GM12878 (cell line): ENCODE results near the gene APOBEC2. TPM values are rescaled to one million over a fixed set of nuclear protein-coding genes. Genes with fewer than 3 reads are reported as not detected.

Experiments used
- ATAC-seq: fragments of 200-7000 bp; cut with Tn5 transposase; 3 replicates; pipeline ENCODE4 v1.9.1; 2020; ENCODE audit warnings: mild to moderate bottlenecking, moderate library complexity
- BruUV-seq: library from RNA; stranded (reverse); fragments of 400-500 nt; replicated peaks from 2 replicates; lab custom pipeline; 2021; lab: Mats Ljungman, UMichigan
- CTCF ChIA-PET: fragments of 300-600 bp; sonication (Branson Sonifier 250); formaldehyde crosslinking; extraction: SDS; loops from one replicate; lab custom pipeline; 2021; ENCODE audit warnings: inconsistent platforms; lab: Yijun Ruan, JAX
- POLR2A ChIA-PET: fragments of 350-600 bp; formaldehyde crosslinking; extraction: SDS; loops from one replicate; lab custom pipeline; 2021; ENCODE audit warnings: inconsistent platforms; lab: Charles Lee
- RAD21 ChIA-PET: fragments of 300-600 bp; sonication (Branson Sonifier 250); formaldehyde crosslinking; loops from one replicate; lab custom pipeline; 2023; ENCODE audit warnings: antibody characterized with exemption; ENCODE audit not compliant: unreplicated experiment; lab: Charles Lee
- SMC1A ChIA-PET: fragments of 300-600 bp; sonication (Branson Sonifier 250); formaldehyde crosslinking; loops from one replicate; lab custom pipeline; 2023; ENCODE audit not compliant: unreplicated experiment, uncharacterized antibody; lab: Charles Lee
- DNase-seq: peaks from one replicate; pipeline ENCODE4 v3.0.0-alpha.2; 2011; ENCODE audit warnings: low read depth, low spot score
- FAIRE-seq: peaks from 3 replicates; lab custom pipeline; 2011; peaks lifted over from hg19 to GRCh38; lab: Jason Lieb, UNC
- H2AFZ ChIP-seq: 2 replicates; pipeline ENCODE4 v1.6.0; 2011; ENCODE audit warnings: low read depth, low read length, control low read depth; ENCODE audit not compliant: control insufficient read depth
- H3K27ac ChIP-seq: 2 replicates; pipeline ENCODE4 v1.5.1; 2011; ENCODE audit warnings: control low read depth; ENCODE audit not compliant: control insufficient read depth, insufficient read depth
- H3K27me3 ChIP-seq, 2 experiments: replicated peaks in 1 of 2; 2 replicates each; pipeline versions ENCODE4 v1.6.0 to v1.6.1; 2011; ENCODE audit warnings: low read length in 1 of 2; ENCODE audit not compliant: control insufficient read depth in 2 of 2, insufficient read depth in 2 of 2
- H3K36me3 ChIP-seq, 2 experiments: 2 replicates each; pipeline ENCODE4 v1.5.1; 2011; ENCODE audit warnings: low read length in 1 of 2; ENCODE audit not compliant: control insufficient read depth in 2 of 2, insufficient read depth in 2 of 2
- H3K4me1 ChIP-seq: 2 replicates; pipeline ENCODE4 v1.6.1; 2011; ENCODE audit warnings: mild to moderate bottlenecking, low read length, moderate library complexity, mixed read lengths; ENCODE audit not compliant: control insufficient read depth, insufficient read depth
- H3K4me2 ChIP-seq: 2 replicates; pipeline ENCODE4 v1.6.0; 2011; ENCODE audit warnings: control low read depth; ENCODE audit not compliant: control insufficient read depth, insufficient read depth
- H3K4me3 ChIP-seq: fragments of 200-600 bp; sonication (generic); 2 replicates; pipeline ENCODE4 v1.5.1; 2016
- H3K79me2 ChIP-seq: 2 replicates; pipeline ENCODE4 v1.6.0; 2011; ENCODE audit warnings: low read length; ENCODE audit not compliant: control insufficient read depth, insufficient read depth
- H3K9ac ChIP-seq: 2 replicates; pipeline ENCODE4 v1.8.0; 2011; ENCODE audit warnings: low read length, control low read depth, mixed read lengths; ENCODE audit not compliant: control insufficient read depth, insufficient read depth
- H3K9me3 ChIP-seq: replicated peaks from 3 replicates; pipeline ENCODE4 v1.5.1; 2011; ENCODE audit warnings: mild to moderate bottlenecking, low read length; ENCODE audit not compliant: control insufficient read depth, insufficient read depth
- H4K20me1 ChIP-seq: 2 replicates; pipeline ENCODE4 v1.6.0; 2011; ENCODE audit not compliant: control insufficient read depth, insufficient read depth
- BHLHE40 ChIP-seq, 2 experiments: fragments of 450-650 bp in 1 of 2; IDR thresholded peaks; 2 replicates each; pipeline ENCODE4 v1.6.1; 2011 to 2017; ENCODE audit warnings: low read depth in 2 of 2, borderline replicate concordance in 1 of 2, improper control_type of control experiment in 1 of 2, low read length in 1 of 2, mild to moderate bottlenecking in 1 of 2
- CBX3 ChIP-seq: fragments of 200-600 bp; sonication (generic); IDR thresholded peaks from 2 replicates; pipeline ENCODE4 v1.6.1; 2016; ENCODE audit warnings: low read depth, borderline replicate concordance
- HCFC1 ChIP-seq: fragments of 150-350 bp; IDR thresholded peaks from 2 replicates; pipeline ENCODE4 v1.6.1; 2014; ENCODE audit warnings: low read length
- PRDM15 ChIP-seq: fragments of 450-650 bp; formaldehyde crosslinking; IDR thresholded peaks from 2 replicates; pipeline ENCODE4 v1.4.0; 2020; ENCODE audit warnings: mild to moderate bottlenecking, moderate library complexity
- REST ChIP-seq: IDR thresholded peaks from 2 replicates; pipeline ENCODE4 v1.6.1; 2012; ENCODE audit warnings: mild to moderate bottlenecking, low read depth, low read length
- SIN3A ChIP-seq: IDR thresholded peaks from 2 replicates; pipeline ENCODE4 v1.6.1; 2012; ENCODE audit warnings: low read depth, low read length, improper control_type of control experiment
- WGBS: methylation state at CpG from one replicate; pipeline ENCODE4 v1.1.6; 2016; ENCODE audit warnings: low lambda C conversion rate; ENCODE audit not compliant: insufficient replicate concordance, insufficient coverage; ENCODE audit errors: missing lambda C conversion rate; 5-methylcytosine and 5-hydroxymethylcytosine counted together
- in situ Hi-C: fragments of 300-500 bp; cut with MboI; formaldehyde crosslinking; loops from 9 replicates; pipeline ENCODE4 v1.14.3; 2018; ENCODE audit warnings: mixed read lengths
- intact Hi-C: fragments of 100-400 bp; cut with micrococcal nuclease; formaldehyde crosslinking; loops from one replicate; pipeline ENCODE4 v1.14.2; 2022; ENCODE audit not compliant: unreplicated experiment
- polyA plus RNA-seq, 11 experiments: library from polyadenylated mRNA; depleted of rRNA in 4 of 11; unstranded in 6 of 11; stranded (reverse) in 5 of 11; fragments of >200 nt; fragmentation: Nextera tagmentation in 4 of 11; fragmentation: Illumina TruSeq in 1 of 11; extraction: Ambion mirVana in 4 of 11; extraction: Trizol in 1 of 11; gene quantifications; 1 replicate in 1 of 11; 2 replicates in 10 of 11; pipeline versions ENCODE4 v1.2.1 to v1.2.3, GENCODE V29; 2011 to 2016; ENCODE audit warnings: inconsistent platforms in 2 of 11, missing spikeins in 2 of 11, low read depth in 1 of 11
- total RNA-seq, 4 experiments: library from RNA; depleted of rRNA in 3 of 4; stranded (reverse); fragments of >200 nt in 3 of 4; fragmentation: Illumina TruSeq in 1 of 4; extraction: Trizol in 1 of 4; gene quantifications; 2 replicates each; pipeline versions ENCODE4 v1.2.1 to v1.2.3, GENCODE V29; 2013 to 2021

Gene APOBEC2
- total and polyA plus RNA-seq, 10 of the 15 experiments (the other 5 are each of a cell fraction or from before 2014, with no cell fraction given) = 0.11 to 1.4 (median 0.87) TPM; not detected in 6

GRCh38 chr6:41111017-41111416 is 58.0 kb downstream of the APOBEC2 start:
- FAIRE-seq (no peak), DNase-seq (no peak), ATAC-seq (no peak)
- Histone ChIP-seq H3K27ac (no peak overlapping the region), H3K4me3 (no peak overlapping the region), H4K20me1 (no peaks in the 10 kb centered on the region), H3K27me3 (no peaks in the 10 kb centered on the region; a peak in 1 of 4 replicates), H3K36me3 (no peaks in the 10 kb centered on the region), H2AFZ (no peak overlapping the region), H3K9me3 (no peaks in the 10 kb centered on the region), H3K79me2 (no peaks in the 10 kb centered on the region), H3K4me2 (no peak overlapping the region), H3K9ac (no peak overlapping the region), H3K4me1 (no peaks in the 10 kb centered on the region)
- POLR2A ChIA-PET = interaction anchor here (0.7 kb wide), 1 partner anchor 207 kb away, joined by 4 read pairs; no protein-coding TSS in a partner anchor
- TF ChIP-seq BHLHE40 (IDR thresholded peaks at IDR 0.05; ENCODE audit: borderline replicate concordance in 1 of 2, low read depth in 2 of 2, low read length in 1 of 2) (no peak), CBX3 (no peak), HCFC1 (no peak), REST (no peak), PRDM15 (CRISPR knock-in tag) (no peak), SIN3A (no peak)
- in situ Hi-C loops = no loop called here
- CTCF ChIA-PET = no interaction called here
- SMC1A ChIA-PET = interaction anchor here (1.2 kb wide), 1 partner anchor 11 kb away, joined by 3 read pairs; no protein-coding TSS in a partner anchor
- intact Hi-C loops = no loop called here
- 60% methylated on average over 3 of the region's 3 CpGs for WGBS
- RAD21 ChIA-PET = no interaction called here
- no TSS peak for BruUV-seq

Other genes starting within 250 kb of the APOBEC2 start
Only the 7 nearest of the 9 such genes appear.
- 0.93 and 0.96 TPM in 2 replicates for gene UNC5CL, start 14.0 kb upstream of the APOBEC2 start, total RNA-seq (2014; rRNA removed)
- gene UNC5CL, start 14.0 kb upstream of the APOBEC2 start, total RNA-seq (2014; rRNA removed; fragmentation: Illumina TruSeq; extraction: Trizol) = 0.28 and 0.31 TPM in 2 replicates
- gene UNC5CL, start 14.0 kb upstream of the APOBEC2 start, total RNA-seq (2021) = 0.48 and 0.74 TPM in 2 replicates
- 1.2 and 1.6 TPM in 2 replicates for gene UNC5CL, start 14.0 kb upstream of the APOBEC2 start, polyA plus RNA-seq (2011; rRNA removed)
- 0.32 and 0.46 TPM in 2 replicates for gene UNC5CL, start 14.0 kb upstream of the APOBEC2 start, polyA plus RNA-seq (2014; fragmentation: Illumina TruSeq; extraction: Trizol)
- under 1 TPM in 1 of 2 experiments, not detected in 1; 0.11 TPM for gene UNC5CL, start 14.0 kb upstream of the APOBEC2 start, polyA plus RNA-seq (2014; fragmentation: Nextera tagmentation; extraction: Ambion mirVana)
- gene UNC5CL, start 14.0 kb upstream of the APOBEC2 start, polyA plus RNA-seq (2014; rRNA removed) = 0.74 and 0.96 TPM in 2 replicates
- under 1 TPM; 0.11 to 0.37 TPM for gene UNC5CL, start 14.0 kb upstream of the APOBEC2 start, polyA plus RNA-seq (2016; fragmentation: Nextera tagmentation; extraction: Ambion mirVana)
- gene TSPO2, start 10.7 kb upstream of the APOBEC2 start, total RNA-seq (2014; rRNA removed) = not detected in 2 replicates
- not detected in 2 replicates for gene TSPO2, start 10.7 kb upstream of the APOBEC2 start, total RNA-seq (2014; rRNA removed; fragmentation: Illumina TruSeq; extraction: Trizol)
- not detected in 2 replicates for gene TSPO2, start 10.7 kb upstream of the APOBEC2 start, total RNA-seq (2021)
- not detected in 2 replicates for gene TSPO2, start 10.7 kb upstream of the APOBEC2 start, polyA plus RNA-seq (2011; rRNA removed)
- gene TSPO2, start 10.7 kb upstream of the APOBEC2 start, polyA plus RNA-seq (2014; fragmentation: Illumina TruSeq; extraction: Trizol) = not detected in 2 replicates
- not detected for gene TSPO2, start 10.7 kb upstream of the APOBEC2 start, polyA plus RNA-seq (2014; fragmentation: Nextera tagmentation; extraction: Ambion mirVana)
- not detected in 2 replicates for gene TSPO2, start 10.7 kb upstream of the APOBEC2 start, polyA plus RNA-seq (2014; rRNA removed)
- gene TSPO2, start 10.7 kb upstream of the APOBEC2 start, polyA plus RNA-seq (2016; fragmentation: Nextera tagmentation; extraction: Ambion mirVana) = not detected
- gene OARD1, start 19.2 kb downstream of the APOBEC2 start, total RNA-seq (2014; rRNA removed) = 19.0 and 23.3 TPM in 2 replicates
- gene OARD1, start 19.2 kb downstream of the APOBEC2 start, total RNA-seq (2014; rRNA removed; fragmentation: Illumina TruSeq; extraction: Trizol) = 35.2 and 36.1 TPM in 2 replicates
- 23.7 and 29.9 TPM in 2 replicates for gene OARD1, start 19.2 kb downstream of the APOBEC2 start, total RNA-seq (2021)
- 43.4 and 64.9 TPM in 2 replicates for gene OARD1, start 19.2 kb downstream of the APOBEC2 start, polyA plus RNA-seq (2011; rRNA removed)
- gene OARD1, start 19.2 kb downstream of the APOBEC2 start, polyA plus RNA-seq (2014; fragmentation: Illumina TruSeq; extraction: Trizol) = 43.8 and 51.6 TPM in 2 replicates
- 10 to 100 TPM; 43.9 to 49.1 TPM for gene OARD1, start 19.2 kb downstream of the APOBEC2 start, polyA plus RNA-seq (2014; fragmentation: Nextera tagmentation; extraction: Ambion mirVana)
- 29.5 and 35.5 TPM in 2 replicates for gene OARD1, start 19.2 kb downstream of the APOBEC2 start, polyA plus RNA-seq (2014; rRNA removed)
- gene OARD1, start 19.2 kb downstream of the APOBEC2 start, polyA plus RNA-seq (2016; fragmentation: Nextera tagmentation; extraction: Ambion mirVana) = 10 to 100 TPM; 56.9 to 63.5 TPM
- 20.4 and 23.6 TPM in 2 replicates for gene NFYA, start 19.8 kb downstream of the APOBEC2 start, total RNA-seq (2014; rRNA removed)
- 18.5 and 20.1 TPM in 2 replicates for gene NFYA, start 19.8 kb downstream of the APOBEC2 start, total RNA-seq (2014; rRNA removed; fragmentation: Illumina TruSeq; extraction: Trizol)
- gene NFYA, start 19.8 kb downstream of the APOBEC2 start, total RNA-seq (2021) = 25.6 and 27.4 TPM in 2 replicates
- gene NFYA, start 19.8 kb downstream of the APOBEC2 start, polyA plus RNA-seq (2011; rRNA removed) = 14.6 and 19.4 TPM in 2 replicates
- gene NFYA, start 19.8 kb downstream of the APOBEC2 start, polyA plus RNA-seq (2014; fragmentation: Illumina TruSeq; extraction: Trizol) = 35.3 and 36.5 TPM in 2 replicates
- 1 to 10 TPM; 6.4 to 7.3 TPM for gene NFYA, start 19.8 kb downstream of the APOBEC2 start, polyA plus RNA-seq (2014; fragmentation: Nextera tagmentation; extraction: Ambion mirVana)
- 25.7 and 30.0 TPM in 2 replicates for gene NFYA, start 19.8 kb downstream of the APOBEC2 start, polyA plus RNA-seq (2014; rRNA removed)
- 10 to 100 TPM; 17.4 to 18.9 TPM for gene NFYA, start 19.8 kb downstream of the APOBEC2 start, polyA plus RNA-seq (2016; fragmentation: Nextera tagmentation; extraction: Ambion mirVana)
- not detected in 2 replicates for gene TREML1, start 101.1 kb downstream of the APOBEC2 start, total RNA-seq (2014; rRNA removed)
- not detected in 2 replicates for gene TREML1, start 101.1 kb downstream of the APOBEC2 start, total RNA-seq (2014; rRNA removed; fragmentation: Illumina TruSeq; extraction: Trizol)
- gene TREML1, start 101.1 kb downstream of the APOBEC2 start, total RNA-seq (2021) = not detected in 2 replicates
- gene TREML1, start 101.1 kb downstream of the APOBEC2 start, polyA plus RNA-seq (2011; rRNA removed) = not detected in 2 replicates
- not detected in 2 replicates for gene TREML1, start 101.1 kb downstream of the APOBEC2 start, polyA plus RNA-seq (2014; fragmentation: Illumina TruSeq; extraction: Trizol)
- gene TREML1, start 101.1 kb downstream of the APOBEC2 start, polyA plus RNA-seq (2014; fragmentation: Nextera tagmentation; extraction: Ambion mirVana) = not detected
- gene TREML1, start 101.1 kb downstream of the APOBEC2 start, polyA plus RNA-seq (2014; rRNA removed) = not detected in 2 replicates
- gene TREML1, start 101.1 kb downstream of the APOBEC2 start, polyA plus RNA-seq (2016; fragmentation: Nextera tagmentation; extraction: Ambion mirVana) = under 1 TPM in 1 of 2 experiments, not detected in 1; 0.21 TPM
- gene TREM2, start 109.9 kb downstream of the APOBEC2 start, total RNA-seq (2014; rRNA removed) = not detected in 2 replicates
- not detected in 2 replicates for gene TREM2, start 109.9 kb downstream of the APOBEC2 start, total RNA-seq (2014; rRNA removed; fragmentation: Illumina TruSeq; extraction: Trizol)
- not detected in 2 replicates for gene TREM2, start 109.9 kb downstream of the APOBEC2 start, total RNA-seq (2021)
- gene TREM2, start 109.9 kb downstream of the APOBEC2 start, polyA plus RNA-seq (2011; rRNA removed) = not detected in 2 replicates
- gene TREM2, start 109.9 kb downstream of the APOBEC2 start, polyA plus RNA-seq (2014; fragmentation: Illumina TruSeq; extraction: Trizol) = not detected in 2 replicates
- not detected for gene TREM2, start 109.9 kb downstream of the APOBEC2 start, polyA plus RNA-seq (2014; fragmentation: Nextera tagmentation; extraction: Ambion mirVana)
- not detected in 2 replicates for gene TREM2, start 109.9 kb downstream of the APOBEC2 start, polyA plus RNA-seq (2014; rRNA removed)
- not detected for gene TREM2, start 109.9 kb downstream of the APOBEC2 start, polyA plus RNA-seq (2016; fragmentation: Nextera tagmentation; extraction: Ambion mirVana)
- gene TREML2, start 147.9 kb downstream of the APOBEC2 start, total RNA-seq (2014; rRNA removed) = 9.1 and 11.0 TPM in 2 replicates
- 6.1 and 6.6 TPM in 2 replicates for gene TREML2, start 147.9 kb downstream of the APOBEC2 start, total RNA-seq (2014; rRNA removed; fragmentation: Illumina TruSeq; extraction: Trizol)
- 6.8 and 8.2 TPM in 2 replicates for gene TREML2, start 147.9 kb downstream of the APOBEC2 start, total RNA-seq (2021)
- 1.2 and 1.7 TPM in 2 replicates for gene TREML2, start 147.9 kb downstream of the APOBEC2 start, polyA plus RNA-seq (2011; rRNA removed)
- gene TREML2, start 147.9 kb downstream of the APOBEC2 start, polyA plus RNA-seq (2014; fragmentation: Illumina TruSeq; extraction: Trizol) = 5.9 and 9.0 TPM in 2 replicates
- gene TREML2, start 147.9 kb downstream of the APOBEC2 start, polyA plus RNA-seq (2014; fragmentation: Nextera tagmentation; extraction: Ambion mirVana) = under 1 TPM; 0.49 to 0.79 TPM
- gene TREML2, start 147.9 kb downstream of the APOBEC2 start, polyA plus RNA-seq (2014; rRNA removed) = 7.0 and 7.2 TPM in 2 replicates
- 1 to 10 TPM; 7.4 to 7.7 TPM for gene TREML2, start 147.9 kb downstream of the APOBEC2 start, polyA plus RNA-seq (2016; fragmentation: Nextera tagmentation; extraction: Ambion mirVana)